NB4 (cell line): ENCODE results near the gene GNG13.

Source experiments
- DNase-seq: peaks from one replicate; pipeline ENCODE4 v3.0.0; 2010; ENCODE audit warnings: low read depth
- H3K4me3 ChIP-seq: one replicate; pipeline ENCODE4 v1.5.1; 2011; ENCODE audit warnings: mild to moderate bottlenecking, low read depth, low read length, moderate library complexity
- CTCF ChIP-seq: IDR thresholded peaks from one replicate; pipeline ENCODE4 v1.5.1; 2012; ENCODE audit warnings: low read depth, low read length
- MAX ChIP-seq: IDR thresholded peaks from 2 replicates; pipeline ENCODE4 v1.6.1; 2011; ENCODE audit warnings: low read depth, low read length
- MYC ChIP-seq: IDR thresholded peaks from 2 replicates; pipeline ENCODE4 v1.6.1; 2011; ENCODE audit warnings: low read depth, low read length
- POLR2A ChIP-seq: IDR thresholded peaks from 2 replicates; pipeline ENCODE4 v1.6.1; 2011; ENCODE audit warnings: mild to moderate bottlenecking; ENCODE audit not compliant: insufficient read length; ENCODE audit errors: extremely low read depth

The GNG13 gene

GRCh38 chr16:803754-804080 lies 3.2 kb upstream of the GNG13 start:
- TF ChIP-seq MYC, result no peak
- no peak for TF ChIP-seq MAX
- no peak for TF ChIP-seq POLR2A
- TF ChIP-seq CTCF, result no peak
- DNase-seq, result no peak
- no peak overlapping the region for H3K4me3 ChIP-seq

GRCh38 chr16:802914-803753 lies 2.6 kb upstream of the GNG13 start:
- DNase-seq, result no peak
- TF ChIP-seq POLR2A (no peak), CTCF (no peak), MAX (no peak), MYC (no peak)

GRCh38 chr16:802461-802860 lies 1.9 kb upstream of the GNG13 start:
- DNase-seq, result no peak
- TF ChIP-seq MAX, result no peak
- TF ChIP-seq POLR2A, result no peak
- TF ChIP-seq MYC, result no peak
- TF ChIP-seq CTCF, result no peak
- no peak overlapping the region for H3K4me3 ChIP-seq

More at GRCh38 chr16:802914-803753, 2.6 kb upstream of the GNG13 start:
- no peak overlapping the region for H3K4me3 ChIP-seq

GRCh38 chr16:801584-802363 lies 1.2 kb upstream of the GNG13 start:
- TF ChIP-seq CTCF, result no peak
- TF ChIP-seq MYC, result no peak
- TF ChIP-seq MAX, result no peak
- TF ChIP-seq POLR2A, result no peak
- DNase-seq, result no peak
- no peak overlapping the region for H3K4me3 ChIP-seq

GRCh38 chr16:800834-801511 lies 439 bp upstream of the GNG13 start:
- H3K4me3 ChIP-seq, result no peak overlapping the region
- no peak for TF ChIP-seq CTCF
- no peak for TF ChIP-seq POLR2A
- no peak for TF ChIP-seq MAX
- no peak for TF ChIP-seq MYC
- no peak for DNase-seq
